Measurements from ENCODE around the gene TRPM7. TPM values are rescaled to one million over a fixed set of nuclear protein-coding genes. Genes with fewer than 3 reads are reported as not detected.
A peak's percentile ranks its signal among the peaks of the same experiment; 100 is the strongest.

TRPM7 gene
- total RNA-seq, 1 experiment from 2014 or later, result 35.1 TPM

DNA sequence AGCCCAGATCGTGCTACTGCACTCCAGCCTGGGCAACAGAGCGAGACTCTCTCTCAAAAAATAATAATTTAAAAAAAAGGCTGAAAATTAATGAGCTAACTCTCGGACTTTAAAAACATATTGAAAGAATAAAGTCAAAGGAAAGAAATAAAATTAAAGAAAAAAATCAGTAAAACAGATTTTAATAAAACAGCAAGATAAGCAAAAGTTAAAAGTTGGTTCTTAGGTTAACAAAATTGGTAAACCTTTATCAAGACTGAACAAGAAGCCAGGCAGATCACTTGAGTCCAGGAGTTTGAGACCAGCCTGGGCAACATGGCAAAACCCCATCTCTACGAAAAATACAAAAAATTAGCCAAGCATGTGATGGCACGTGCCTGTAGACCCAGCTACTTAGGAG is 20.7 kb downstream of the TRPM7 start:
- H3K27me3 Mint-ChIP-seq (ENCODE audit: low read depth), result no peaks in the 10 kb centered on the region
- H3K9ac ChIP-seq (ENCODE audit: extremely low read depth, insufficient read length, low read length), result no peak overlapping the region
- H3K36me3 Mint-ChIP-seq (ENCODE audit: insufficient read depth in 1 of 3, low read depth in 3 of 3), result peaks cover 30 to 48% (median 47%) of the 10 kb centered on the region in 3 experiments
- no peak overlapping the region for H2AK5ac ChIP-seq (ENCODE audit: insufficient read length, low read length)
- no peak overlapping the region for H2BK20ac ChIP-seq (ENCODE audit: low read depth, low read length, poor library complexity, severe bottlenecking)
- H3K4me3 Mint-ChIP-seq, result no peak overlapping the region
- no peak overlapping the region for H2BK15ac ChIP-seq (ENCODE audit: low read depth, low read length)
- H3K9me3 ChIP-seq (ENCODE audit: control insufficient read depth, low read depth, low read length), result no peaks in the 10 kb centered on the region
- no peak overlapping the region for H3K27ac ChIP-seq (ENCODE audit: insufficient read length, low read depth, low read length)
- H3K4ac ChIP-seq (ENCODE audit: low read depth, low read length), result no peak overlapping the region
- no peak overlapping the region for H4K5ac ChIP-seq (ENCODE audit: insufficient read length, low read depth, low read length)
- H2BK5ac ChIP-seq (ENCODE audit: insufficient read length, low read length), result no peak overlapping the region
- no peak overlapping the region for H3K14ac ChIP-seq (ENCODE audit: insufficient read depth, low read length)
- no peak overlapping the region for H2AFZ ChIP-seq (ENCODE audit: low read length)
- H3K9me3 Mint-ChIP-seq, result peaks cover 3 to 4% of the 10 kb centered on the region in 2 experiments; a peak in 3 of 5 replicates
- H3K23me2 ChIP-seq (ENCODE audit: insufficient read length, low read depth, low read length, poor library complexity, severe bottlenecking), result no peaks in the 10 kb centered on the region
- no peak overlapping the region for H3K56ac ChIP-seq (ENCODE audit: insufficient read length, low read depth, low read length)
- no peak for DNase-seq
- H3K4me1 Mint-ChIP-seq, result peaks cover 0 to under 1% of the 10 kb centered on the region in 2 experiments; a peak in 1 of 4 replicates
- TF ChIP-seq, protein P1, sequence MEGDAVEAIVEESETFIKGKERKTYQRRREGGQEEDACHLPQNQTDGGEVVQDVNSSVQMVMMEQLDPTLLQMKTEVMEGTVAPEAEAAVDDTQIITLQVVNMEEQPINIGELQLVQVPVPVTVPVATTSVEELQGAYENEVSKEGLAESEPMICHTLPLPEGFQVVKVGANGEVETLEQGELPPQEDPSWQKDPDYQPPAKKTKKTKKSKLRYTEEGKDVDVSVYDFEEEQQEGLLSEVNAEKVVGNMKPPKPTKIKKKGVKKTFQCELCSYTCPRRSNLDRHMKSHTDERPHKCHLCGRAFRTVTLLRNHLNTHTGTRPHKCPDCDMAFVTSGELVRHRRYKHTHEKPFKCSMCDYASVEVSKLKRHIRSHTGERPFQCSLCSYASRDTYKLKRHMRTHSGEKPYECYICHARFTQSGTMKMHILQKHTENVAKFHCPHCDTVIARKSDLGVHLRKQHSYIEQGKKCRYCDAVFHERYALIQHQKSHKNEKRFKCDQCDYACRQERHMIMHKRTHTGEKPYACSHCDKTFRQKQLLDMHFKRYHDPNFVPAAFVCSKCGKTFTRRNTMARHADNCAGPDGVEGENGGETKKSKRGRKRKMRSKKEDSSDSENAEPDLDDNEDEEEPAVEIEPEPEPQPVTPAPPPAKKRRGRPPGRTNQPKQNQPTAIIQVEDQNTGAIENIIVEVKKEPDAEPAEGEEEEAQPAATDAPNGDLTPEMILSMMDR (conservative IDR thresholded peaks at IDR 0.05), result no peak
- peak overlapping the region in 1 of 3 experiments; percentile 48; a peak in 1 of 7 replicates for H3K27ac Mint-ChIP-seq
- H3K27me3 ChIP-seq (ENCODE audit: insufficient read depth, low read length), result no peaks in the 10 kb centered on the region
- H3K18ac ChIP-seq (ENCODE audit: insufficient read length, low read depth, low read length), result no peak overlapping the region
- H4K91ac ChIP-seq (ENCODE audit: insufficient read length, low read depth, low read length), result no peak overlapping the region
- H2BK120ac ChIP-seq (ENCODE audit: low read depth, low read length, poor library complexity, severe bottlenecking), result no peak overlapping the region
- H4K8ac ChIP-seq (replicated peaks; ENCODE audit: insufficient read length, low read depth, low read length), result no peak overlapping the region
- H3K23ac ChIP-seq (ENCODE audit: insufficient read length, low read depth, low read length), result no peak overlapping the region
- no CpG with 5 or more reads among the region's 5 CpGs for WGBS (ENCODE audit: extremely low coverage, insufficient read length, low lambda C conversion rate)
- H3K4me1 ChIP-seq (ENCODE audit: insufficient read depth, low read length), result no peaks in the 10 kb centered on the region
- no peak overlapping the region for H3T11ph ChIP-seq (ENCODE audit: low read length)
- peaks cover 6% of the 10 kb centered on the region for H3K79me1 ChIP-seq (ENCODE audit: insufficient read depth, low read depth, low read length, poor library complexity, severe bottlenecking)
- H4K20me1 ChIP-seq (ENCODE audit: control insufficient read depth, insufficient read depth, insufficient read length), result no peaks in the 10 kb centered on the region
- H2BK12ac ChIP-seq (ENCODE audit: insufficient read length, low read depth, low read length), result no peak overlapping the region
- H3K79me2 ChIP-seq (ENCODE audit: insufficient read depth, low read length), result no peaks in the 10 kb centered on the region; the same call in 1 of the 2 replicates
- no peak overlapping the region for H3K4me2 ChIP-seq (ENCODE audit: insufficient read depth, insufficient read length, low read length)
